Measurements from ENCODE around the gene ELK3.

- TF ChIP-seq CTCF (conservative IDR thresholded peaks at IDR 0.05 in 1 of 2, IDR thresholded peaks at IDR 0.05 in 1 of 2; ENCODE audit: extremely low read depth in 1 of 2, insufficient read depth in 1 of 2, low read depth in 1 of 2, low read length in 2 of 2) = no peak
- TF ChIP-seq EZH2 (IDR thresholded peaks at IDR 0.05; ENCODE audit: borderline replicate concordance, low read length) = no peak
Observed at GRCh38 chr12:96289067-96289466, 94.9 kb downstream of the ELK3 start.

All from mammary epithelial cell (primary cell).